ENCODE results near the gene UST.
"Not testable (repeated sequence)": the region's sequence is repeated elsewhere in the genome, so short reads cannot be mapped to it uniquely, and the experiment has no call there.

The UST gene

DNA sequence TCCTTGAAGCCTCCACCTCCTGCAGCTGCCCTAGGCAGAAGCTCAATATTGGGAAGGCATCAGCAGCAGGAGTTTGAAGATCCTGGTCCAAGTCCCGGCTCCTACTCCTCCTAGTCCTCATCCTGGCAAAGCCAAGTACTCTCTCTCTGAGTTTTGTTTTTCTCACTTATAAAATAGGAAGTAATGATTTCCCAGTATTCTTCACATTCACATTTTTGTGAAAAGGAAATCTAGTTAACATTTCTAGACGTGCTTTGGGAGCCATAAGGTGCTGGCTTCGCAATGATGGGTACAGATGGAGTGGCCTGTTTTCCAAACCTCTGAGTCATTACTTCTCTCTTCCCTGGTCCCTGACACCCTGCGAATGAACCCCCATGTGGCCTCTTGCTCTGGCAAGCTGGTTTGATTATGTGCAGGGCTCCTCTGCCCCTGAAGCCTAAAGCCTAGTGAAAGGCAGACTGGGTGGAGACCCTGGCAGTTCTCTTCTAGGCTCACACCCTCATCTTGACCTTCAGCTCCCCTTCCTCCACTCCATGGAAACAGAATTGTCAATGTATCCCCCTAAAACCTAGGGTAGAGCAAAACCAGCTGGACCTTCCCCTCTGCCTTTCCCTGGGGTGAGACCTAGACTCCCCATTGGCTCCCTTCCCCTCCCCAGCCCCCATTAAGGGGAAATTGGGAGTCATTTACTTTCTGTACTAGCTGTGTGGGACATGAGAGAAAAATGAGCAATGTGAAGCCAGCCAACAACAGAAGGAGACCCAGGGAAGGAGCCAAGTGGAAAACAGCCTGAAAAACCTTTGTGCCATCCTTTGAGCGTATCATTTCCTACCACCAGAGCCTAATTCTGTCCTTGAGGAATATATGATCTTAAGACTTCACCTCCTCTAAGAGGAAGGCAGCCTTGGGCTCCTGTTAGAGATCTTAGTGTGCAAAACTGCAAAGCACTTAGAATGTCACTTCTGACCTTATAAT lies 158.4 kb downstream of the UST start:
- DNase-seq (ENCODE audit: low spot score), result no peak

- no peak for DNase-seq (ENCODE audit: low spot score)
Measured at GRCh38 chr6:148905901-148906300, 159.1 kb downstream of the UST start.

- no peak for DNase-seq (ENCODE audit: low spot score)
Measured at GRCh38 chr6:148906386-148906785, 159.6 kb downstream of the UST start.

- no peak for DNase-seq (ENCODE audit: low spot score)
Measured at GRCh38 chr6:148907573-148907972, 160.7 kb downstream of the UST start.

GRCh38 chr6:148912252-148912651 lies 165.4 kb downstream of the UST start:
- no peak for DNase-seq (ENCODE audit: low spot score)

GRCh38 chr6:148915810-148916209 lies 169.0 kb downstream of the UST start:
- no peak for DNase-seq (ENCODE audit: low spot score)

- DNase-seq (ENCODE audit: low spot score), result not testable (repeated sequence)
Measured at GRCh38 chr6:148916485-148916884, 169.7 kb downstream of the UST start.

- DNase-seq (ENCODE audit: low spot score), result no peak
Measured at GRCh38 chr6:148924226-148925012, 177.6 kb downstream of the UST start.

DNA sequence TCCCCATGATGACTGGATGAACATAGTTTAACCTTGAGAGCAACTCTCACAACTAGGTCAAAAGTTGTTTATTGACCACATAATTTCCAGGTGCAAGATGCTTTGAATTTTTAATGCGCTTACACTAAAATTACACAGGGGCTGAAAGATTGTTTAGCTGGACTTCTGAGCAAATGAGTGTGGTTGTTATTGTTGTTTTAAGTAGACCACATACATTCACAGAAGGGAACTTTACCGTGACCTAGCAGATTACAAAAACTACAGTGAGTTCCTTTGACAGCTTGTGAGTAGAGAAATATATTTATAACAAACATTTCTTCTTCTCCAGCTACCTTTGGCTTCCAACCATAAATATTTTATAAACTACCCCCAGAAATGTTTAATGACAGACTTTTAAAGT lies 178.9 kb downstream of the UST start:
- no peak for DNase-seq (ENCODE audit: low spot score)

- DNase-seq (ENCODE audit: low spot score), result no peak
Measured at GRCh38 chr6:148926478-148926877, 179.6 kb downstream of the UST start.

GRCh38 chr6:148927586-148927985 lies 180.8 kb downstream of the UST start:
- DNase-seq (ENCODE audit: low spot score), result no peak

GRCh38 chr6:148928811-148929210 lies 182.0 kb downstream of the UST start:
- DNase-seq (ENCODE audit: low spot score), result no peak

GRCh38 chr6:148932208-148932607 lies 185.4 kb downstream of the UST start:
- DNase-seq (ENCODE audit: low spot score), result no peak

GRCh38 chr6:148932731-148933130 lies 185.9 kb downstream of the UST start:
- DNase-seq (ENCODE audit: low spot score), result no peak

DNA sequence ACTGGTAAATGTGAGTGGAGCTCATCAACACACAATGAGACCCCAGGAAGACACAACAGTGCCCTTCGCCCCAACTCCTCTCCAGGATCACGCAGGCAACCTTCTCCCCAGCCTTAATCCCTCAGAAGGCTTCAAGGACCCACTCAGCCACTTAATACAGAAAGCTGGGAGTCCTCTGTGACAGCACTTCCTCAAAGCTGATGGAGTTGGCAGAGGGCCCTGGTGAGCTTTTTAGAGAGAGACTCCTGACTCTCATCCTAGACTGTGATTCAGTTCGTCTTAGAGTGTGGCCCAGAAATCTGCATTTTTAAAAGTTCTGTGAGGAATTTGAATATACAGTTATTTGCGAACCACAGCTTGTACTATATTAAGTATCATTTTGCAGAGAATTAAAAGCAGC lies 187.7 kb downstream of the UST start:
- DNase-seq (ENCODE audit: low spot score), result no peak

- no peak for DNase-seq (ENCODE audit: low spot score)
Measured at GRCh38 chr6:148934961-148935360, 188.1 kb downstream of the UST start.

- no peak for DNase-seq (ENCODE audit: low spot score)
Measured at GRCh38 chr6:148935705-148936435, 189.0 kb downstream of the UST start.

DNA sequence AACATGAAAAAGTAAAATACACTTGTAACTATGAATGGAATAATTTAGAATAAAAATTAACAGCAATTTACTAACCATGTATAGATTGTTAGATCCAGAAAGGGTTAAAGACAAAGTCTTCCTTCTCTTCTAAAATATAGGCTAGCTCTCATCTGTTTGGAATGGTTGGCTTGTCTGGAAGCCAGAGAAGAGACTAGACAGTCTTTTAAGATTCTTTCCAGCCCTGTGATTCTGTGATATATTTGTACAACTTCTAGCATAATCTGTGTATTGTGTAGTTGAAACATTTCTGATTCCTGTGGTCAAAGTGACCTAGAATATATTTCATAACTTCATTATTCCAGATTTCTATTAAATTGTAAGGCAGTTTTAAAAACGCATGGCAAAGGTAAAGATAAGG lies 196.6 kb downstream of the UST start:
- DNase-seq (ENCODE audit: low spot score), result no peak

- no peak for DNase-seq (ENCODE audit: low spot score)
Measured at GRCh38 chr6:148944608-148945007, 197.8 kb downstream of the UST start.

GRCh38 chr6:148945301-148946021 lies 198.6 kb downstream of the UST start:
- no peak for DNase-seq (ENCODE audit: low spot score)

- DNase-seq (ENCODE audit: low spot score), result peak; percentile 48
Measured at GRCh38 chr6:148947621-148948444, 201.0 kb downstream of the UST start.

All from HuH-7.5 (cell line).